Transverse colon (tissue), 3 donors: Measurements from ENCODE around the gene TRMO.

ENCODE experiments used
- CTCF ChIP-seq, 5 experiments: fragments of 200-600 bp in 3 of 5; fragments of 450-650 bp in 2 of 5; sonication (generic) in 3 of 5; IDR thresholded peaks; 1 replicate in 2 of 5; 2 replicates in 3 of 5; pipeline ENCODE4 v1.5.1; 2016 to 2017; ENCODE audit warnings: antibody characterized with exemption in 5 of 5, inconsistent platforms in 3 of 5, mild to moderate bottlenecking in 2 of 5, moderate library complexity in 1 of 5
- EP300 ChIP-seq: sonication (generic); formaldehyde crosslinking; IDR thresholded peaks from one replicate; pipeline ENCODE4 v1.6.1; 2017; ENCODE audit warnings: antibody characterized with exemption, low read depth

GRCh38 chr9:97919217-97919813 lies 3.0 kb downstream of the TRMO start:
- TF ChIP-seq CTCF (IDR thresholded peaks at IDR 0.05) (no peak), EP300 (no peak)
